Measurements from ENCODE around the gene ARF1.

DNA sequence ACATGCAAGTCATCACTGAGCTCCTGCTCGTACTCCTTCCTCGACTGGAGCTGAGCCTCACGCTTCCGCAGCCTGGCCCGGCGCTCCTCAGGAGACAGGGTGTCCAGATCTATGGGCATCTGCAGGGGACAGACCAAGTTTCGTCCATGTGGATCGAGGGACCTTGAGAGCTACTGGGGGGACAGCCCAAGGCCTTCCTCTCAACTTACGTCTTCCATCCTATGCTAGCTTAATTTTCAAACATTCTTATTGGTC lies 24.2 kb downstream of the ARF1 start:
- TF ChIP-seq, protein P1, sequence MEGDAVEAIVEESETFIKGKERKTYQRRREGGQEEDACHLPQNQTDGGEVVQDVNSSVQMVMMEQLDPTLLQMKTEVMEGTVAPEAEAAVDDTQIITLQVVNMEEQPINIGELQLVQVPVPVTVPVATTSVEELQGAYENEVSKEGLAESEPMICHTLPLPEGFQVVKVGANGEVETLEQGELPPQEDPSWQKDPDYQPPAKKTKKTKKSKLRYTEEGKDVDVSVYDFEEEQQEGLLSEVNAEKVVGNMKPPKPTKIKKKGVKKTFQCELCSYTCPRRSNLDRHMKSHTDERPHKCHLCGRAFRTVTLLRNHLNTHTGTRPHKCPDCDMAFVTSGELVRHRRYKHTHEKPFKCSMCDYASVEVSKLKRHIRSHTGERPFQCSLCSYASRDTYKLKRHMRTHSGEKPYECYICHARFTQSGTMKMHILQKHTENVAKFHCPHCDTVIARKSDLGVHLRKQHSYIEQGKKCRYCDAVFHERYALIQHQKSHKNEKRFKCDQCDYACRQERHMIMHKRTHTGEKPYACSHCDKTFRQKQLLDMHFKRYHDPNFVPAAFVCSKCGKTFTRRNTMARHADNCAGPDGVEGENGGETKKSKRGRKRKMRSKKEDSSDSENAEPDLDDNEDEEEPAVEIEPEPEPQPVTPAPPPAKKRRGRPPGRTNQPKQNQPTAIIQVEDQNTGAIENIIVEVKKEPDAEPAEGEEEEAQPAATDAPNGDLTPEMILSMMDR (IDR thresholded peaks at IDR 0.05), result no peak
- no peak for TF ChIP-seq POLR2A (IDR thresholded peaks at IDR 0.05)
- no peak for TF ChIP-seq POLR2AphosphoS5 (IDR thresholded peaks at IDR 0.05)
